ENCODE data around the gene UNC45A.

- TF ChIP-seq CTCF (IDR thresholded peaks at IDR 0.05) (no peak), POLR2A (IDR thresholded peaks at IDR 0.05) (no peak)
Measured at GRCh38 chr15:90921887-90922286, 13.2 kb upstream of the UNC45A start.

All from right lobe of liver (tissue), 4 donors.